Left renal pelvis (tissue), 4 donors: Measurements from ENCODE around the gene RNF41. TPM values are rescaled to one million over a fixed set of nuclear protein-coding genes. Genes with fewer than 3 reads are reported as not detected.
A peak's percentile ranks its signal among the peaks of the same experiment; 100 is the strongest.

Experiments used
- DNase-seq, 4 donors: peaks; one replicate each; pipeline ENCODE4 v3.0.0-alpha.2; 2013; ENCODE audit warnings: low read depth in 4 of 4, low spot score in 3 of 4
- polyA plus RNA-seq, 4 donors: library from polyadenylated mRNA; unstranded; fragments of 120-200 nt; gene quantifications; one replicate each; pipeline ENCODE4 v1.2.1, GENCODE V29; 2013; ENCODE audit not compliant: insufficient read length in 4 of 4

The RNF41 gene
- polyA plus RNA-seq, 4 donors: 42.5 to 43.6 (median 43.3) TPM

GRCh38 chr12:56188131-56188777 lies 33.5 kb downstream of the RNF41 start:
- no peak for DNase-seq

GRCh38 chr12:56186957-56187356 lies 34.8 kb downstream of the RNF41 start:
- DNase-seq: no peak

- no peak for DNase-seq
Measured at GRCh38 chr12:56178347-56178746, 43.4 kb downstream of the RNF41 start.

GRCh38 chr12:56172839-56173238 lies 48.9 kb downstream of the RNF41 start:
- DNase-seq: no peak

GRCh38 chr12:56169229-56169759 lies 52.4 kb downstream of the RNF41 start:
- no peak for DNase-seq

GRCh38 chr12:56165369-56165768 lies 56.4 kb downstream of the RNF41 start:
- no peak for DNase-seq

GRCh38 chr12:56164345-56164729 lies 57.4 kb downstream of the RNF41 start:
- no peak for DNase-seq

GRCh38 chr12:56163533-56164344 lies 58.0 kb downstream of the RNF41 start:
- no peak for DNase-seq

- no peak for DNase-seq
Measured at GRCh38 chr12:56162468-56163290, 59.0 kb downstream of the RNF41 start.

- no peak for DNase-seq
Measured at GRCh38 chr12:56161690-56162351, 59.9 kb downstream of the RNF41 start.

GRCh38 chr12:56160894-56161689 lies 60.6 kb downstream of the RNF41 start:
- no peak for DNase-seq

GRCh38 chr12:56160193-56160763 lies 61.4 kb downstream of the RNF41 start:
- no peak for DNase-seq

- no peak for DNase-seq
Measured at GRCh38 chr12:56159482-56160192, 62.1 kb downstream of the RNF41 start.

- DNase-seq: peak in 2 of 4 donors; percentile 38 to 41
Measured at GRCh38 chr12:56158926-56159461, 62.7 kb downstream of the RNF41 start.

- DNase-seq: peak; percentile 95 to 98 (median 96)
Measured at GRCh38 chr12:56158029-56158925, 63.4 kb downstream of the RNF41 start, which contains the start of gene MYL6. TSS of gene MYL6 (plus strand) at chr12:56158359. CDS start at chr12:56158402, 43 bp downstream.

- peak; percentile 72 to 86 (median 80) for DNase-seq
Measured at GRCh38 chr12:56157201-56158028, 64.3 kb downstream of the RNF41 start.
